ENCODE data around the gene APLP2.
"Not testable (repeated sequence)": the region's sequence is repeated elsewhere in the genome, so short reads cannot be mapped to it uniquely, and the experiment has no call there.

APLP2 gene

DNA sequence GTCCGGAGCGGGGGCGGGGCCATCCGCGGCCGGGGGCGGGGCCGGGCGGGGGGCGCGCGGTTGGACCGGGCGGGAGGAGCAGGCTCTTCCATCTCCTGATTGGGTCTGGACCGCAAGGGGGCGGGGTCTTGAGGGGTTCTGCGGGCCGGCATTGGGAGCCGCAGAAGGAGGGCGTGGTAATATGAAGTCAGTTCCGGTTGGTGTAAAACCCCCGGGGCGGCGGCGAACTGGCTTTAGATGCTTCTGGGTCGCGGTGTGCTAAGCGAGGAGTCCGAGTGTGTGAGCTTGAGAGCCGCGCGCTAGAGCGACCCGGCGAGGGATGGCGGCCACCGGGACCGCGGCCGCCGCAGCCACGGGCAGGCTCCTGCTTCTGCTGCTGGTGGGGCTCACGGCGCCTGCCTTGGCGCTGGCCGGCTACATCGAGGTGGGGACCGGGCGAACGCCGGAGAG is at the start of gene APLP2:
Gene APLP2, plus strand, starts transcription at position 236 of the 450 bp plus-strand sequence. Its CDS starts 84 bp downstream, at position 320.
- DNase-seq (ENCODE audit: low read depth in 2 of 2) = peak; percentile 95 to 97

DNA sequence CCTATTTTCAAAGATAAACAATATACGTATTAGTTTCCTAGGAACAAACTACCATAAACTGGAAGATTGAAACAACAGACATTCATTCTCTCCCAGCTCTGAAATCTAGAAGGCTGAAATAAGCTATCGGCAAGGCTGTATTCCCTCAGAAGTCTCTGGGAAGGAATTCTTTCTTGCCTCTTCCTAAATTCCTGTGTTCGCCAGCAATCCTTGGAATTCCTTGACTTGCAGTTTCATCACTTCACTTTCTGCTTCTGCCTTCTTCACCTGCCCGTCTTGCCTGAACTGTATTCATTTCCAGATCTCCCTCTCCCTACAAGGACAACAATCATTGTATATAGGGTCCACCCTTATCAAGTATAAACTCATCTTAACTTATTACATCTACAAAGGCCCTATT is 49.4 kb upstream of the APLP2 start:
- DNase-seq (ENCODE audit: low read depth in 2 of 2) = peak in 1 of 2 experiments; percentile 40

DNA sequence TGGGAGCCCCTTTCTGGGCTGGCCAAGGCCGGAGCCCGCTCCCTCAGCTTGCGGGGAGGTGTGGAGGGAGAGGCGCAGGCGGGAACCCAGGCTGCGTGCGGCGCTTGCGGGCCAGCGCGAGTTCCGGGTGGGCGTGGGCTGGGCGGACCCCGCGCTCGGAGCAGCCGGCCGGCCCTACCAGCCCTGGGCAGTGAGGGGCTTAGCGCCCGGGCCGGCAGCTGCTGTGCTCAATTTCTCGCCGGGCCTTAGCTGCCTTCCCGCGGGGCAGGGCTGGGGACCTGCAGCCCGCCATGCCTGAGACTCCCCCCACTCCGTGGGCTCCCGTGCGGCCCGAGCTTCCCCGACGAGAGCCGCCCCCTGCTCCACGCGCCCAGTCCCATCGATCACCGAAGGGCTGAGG is 48.1 kb upstream of the APLP2 start:
- DNase-seq (ENCODE audit: low read depth in 2 of 2) = not testable (repeated sequence)

DNA sequence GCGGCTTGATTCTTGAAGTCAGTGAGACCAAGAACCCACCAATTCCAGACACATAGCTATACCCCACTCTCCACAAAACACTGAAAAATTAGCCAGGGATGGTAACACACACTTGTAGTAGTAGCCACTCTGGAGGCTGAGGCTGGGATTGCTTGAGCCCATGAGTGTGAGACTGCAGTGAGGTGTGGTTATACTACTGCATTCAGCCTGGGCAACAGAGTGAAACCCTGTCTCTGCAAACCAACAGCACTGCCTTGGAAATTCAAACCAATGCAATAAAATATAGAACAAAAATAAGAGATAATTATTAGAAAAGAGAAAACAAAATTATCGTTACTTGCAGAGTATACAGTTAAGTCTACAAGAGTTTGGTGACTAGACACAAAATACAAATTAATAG is 46.9 kb upstream of the APLP2 start:
- DNase-seq (ENCODE audit: low read depth in 2 of 2) = no peak

DNA sequence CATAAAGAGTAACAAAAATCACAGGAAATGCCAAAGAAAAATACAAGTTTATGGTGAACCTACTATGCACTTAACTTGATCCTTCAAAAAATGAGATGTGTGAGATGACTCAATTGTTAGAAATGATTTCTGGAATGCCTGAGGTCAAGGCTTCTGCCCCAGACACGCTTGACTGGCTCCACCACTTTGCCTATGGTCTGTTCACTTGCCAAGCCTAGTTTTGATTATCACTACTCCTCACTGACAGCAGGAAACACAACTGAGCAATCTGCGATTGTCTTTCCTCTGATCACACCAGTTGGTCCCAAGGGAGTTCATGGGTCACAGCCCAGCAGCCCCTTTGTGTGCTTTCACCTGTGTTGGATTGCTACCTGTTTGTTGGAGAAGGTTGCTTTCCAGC is 46.5 kb upstream of the APLP2 start:
- DNase-seq (ENCODE audit: low read depth in 2 of 2) = peak in 1 of 2 experiments; percentile 41

DNA sequence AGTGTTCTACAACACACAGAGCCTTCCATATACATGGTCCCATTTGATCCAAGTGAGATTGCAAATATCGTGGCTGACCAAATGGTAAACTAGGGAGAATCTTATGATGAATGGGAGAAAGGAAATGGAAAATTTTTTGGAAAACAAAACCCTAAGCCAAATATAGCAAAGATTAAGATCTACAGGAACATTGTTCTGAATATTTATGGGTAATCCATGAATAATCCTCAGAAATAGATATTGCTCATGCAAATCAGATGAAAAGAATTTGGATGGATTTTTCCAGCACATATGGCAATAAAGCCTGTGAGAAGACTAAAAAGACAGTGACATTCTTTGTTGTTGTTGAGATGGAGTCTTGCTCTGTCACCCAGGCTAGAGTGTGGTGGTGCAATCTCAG is 45.3 kb upstream of the APLP2 start:
- DNase-seq (ENCODE audit: low read depth in 2 of 2) = no peak

DNA sequence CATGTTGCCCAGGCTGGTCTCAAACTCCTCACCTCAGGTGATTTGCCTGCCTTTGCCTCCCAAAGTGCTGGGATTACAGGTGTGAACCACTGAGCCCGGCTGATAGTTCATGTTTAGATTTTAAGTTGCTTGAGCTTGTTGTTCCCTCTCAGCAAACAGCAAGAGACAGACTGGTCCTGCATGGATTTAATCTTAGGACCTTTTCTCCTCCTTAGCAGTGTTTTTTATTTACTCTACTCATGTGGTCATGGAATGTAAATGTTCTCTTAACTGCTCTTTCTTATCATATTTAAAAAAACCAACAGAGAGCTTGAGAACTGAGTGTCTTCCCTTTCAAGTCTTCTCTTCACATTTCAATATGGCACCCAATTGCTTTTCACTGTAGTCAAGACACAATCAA is 44.3 kb upstream of the APLP2 start:
- DNase-seq (ENCODE audit: low read depth in 2 of 2) = no peak

DNA sequence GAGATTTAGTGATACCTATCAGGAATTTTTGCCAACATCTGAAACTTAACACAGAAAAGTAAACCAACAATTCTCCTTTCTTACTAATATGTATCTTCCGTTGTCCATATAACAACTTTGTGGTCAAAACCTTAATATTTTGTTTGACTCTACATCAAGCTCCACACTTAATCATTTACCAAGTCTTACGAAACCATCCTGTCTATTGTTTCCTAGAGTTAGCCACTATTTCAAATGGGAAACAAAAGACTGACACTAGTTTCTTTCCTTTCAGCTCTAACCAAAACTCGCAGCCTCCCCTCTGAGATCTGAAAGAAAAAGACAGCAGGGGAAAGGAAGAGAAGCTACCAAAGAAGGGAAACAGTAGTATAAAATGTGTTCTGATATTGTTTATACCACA is 40.6 kb upstream of the APLP2 start:
- no peak for DNase-seq (ENCODE audit: low read depth in 2 of 2)

DNA sequence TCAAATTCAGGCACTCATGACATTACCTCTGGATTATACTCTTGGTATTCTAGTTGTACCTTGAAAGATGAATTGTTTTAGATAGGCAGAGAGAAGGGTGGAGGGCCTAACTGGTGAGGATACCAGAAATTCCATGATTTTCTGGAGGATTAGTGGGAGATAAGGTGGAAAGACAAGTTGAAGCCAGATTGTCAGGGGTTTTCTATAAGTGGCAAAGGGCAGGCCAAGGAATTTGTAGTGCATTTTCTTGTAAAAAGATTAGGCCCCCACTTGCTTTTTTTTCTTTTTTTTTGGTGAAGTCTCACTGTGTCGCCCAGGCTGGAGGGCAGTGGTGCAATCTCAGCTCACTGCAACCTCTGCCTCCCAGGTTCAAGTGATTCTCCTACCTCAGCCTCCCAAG is 38.6 kb upstream of the APLP2 start:
- no peak for DNase-seq (ENCODE audit: low read depth in 2 of 2)

DNA sequence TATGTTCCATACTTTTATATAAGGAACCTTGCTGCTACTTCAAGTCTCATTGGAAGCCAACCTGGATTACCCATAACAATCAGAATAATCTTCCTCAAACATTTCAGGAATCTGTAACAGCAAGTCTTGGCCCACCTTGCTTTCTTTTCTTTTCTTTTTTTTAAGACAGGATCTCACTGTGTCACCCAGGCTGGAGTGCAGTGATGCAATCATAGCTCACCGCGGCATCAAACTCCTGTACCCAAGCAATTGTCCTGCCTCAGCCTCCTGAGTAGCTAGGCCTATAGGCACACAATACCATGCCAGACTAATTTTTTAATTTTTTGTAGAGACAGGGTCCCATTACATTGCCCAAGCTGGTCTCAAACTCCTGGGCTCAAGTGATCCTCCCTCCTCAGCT is 37.7 kb upstream of the APLP2 start:
- no peak for DNase-seq (ENCODE audit: low read depth in 2 of 2)

DNA sequence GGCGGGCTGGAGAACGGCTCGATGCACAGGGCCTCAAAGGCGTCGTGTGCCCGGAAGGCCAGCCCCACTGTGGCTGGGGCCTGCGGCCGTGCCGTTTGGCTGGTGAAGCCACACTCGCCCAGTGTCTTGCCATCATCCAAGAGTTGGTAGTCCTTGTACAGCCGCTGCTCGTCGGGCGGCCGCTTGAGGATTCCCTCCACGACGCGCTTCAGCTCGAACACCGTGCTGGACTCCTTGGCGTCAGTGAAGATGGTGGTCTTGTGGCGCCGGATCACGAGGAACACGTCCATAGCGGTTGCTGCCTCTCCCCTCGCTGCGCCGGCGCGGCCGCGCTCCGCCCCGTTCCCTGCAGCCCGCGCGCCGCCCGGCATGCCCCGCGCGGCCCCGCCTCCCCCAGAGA is 36.8 kb upstream of the APLP2 start:
- DNase-seq (ENCODE audit: low read depth in 2 of 2) = no peak

DNA sequence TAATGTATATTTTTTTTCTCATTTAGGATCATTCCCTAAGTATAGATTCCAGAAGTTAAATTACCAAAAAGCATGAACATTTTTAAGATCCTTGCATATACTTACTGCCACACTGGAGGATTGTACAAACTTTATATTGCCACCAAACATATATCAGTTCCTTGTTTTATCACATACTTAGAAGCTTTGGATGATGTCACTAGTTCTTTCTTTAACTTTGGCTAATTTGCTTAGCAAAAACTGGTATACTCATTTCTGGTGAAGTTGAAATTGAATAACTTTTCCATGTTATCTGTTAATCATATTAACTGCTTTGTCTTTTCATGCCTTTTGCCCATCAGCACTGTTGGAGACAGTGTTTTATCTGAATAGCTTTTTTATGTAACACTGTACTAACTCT is 35.5 kb upstream of the APLP2 start:
- DNase-seq (ENCODE audit: low read depth in 2 of 2) = no peak

DNA sequence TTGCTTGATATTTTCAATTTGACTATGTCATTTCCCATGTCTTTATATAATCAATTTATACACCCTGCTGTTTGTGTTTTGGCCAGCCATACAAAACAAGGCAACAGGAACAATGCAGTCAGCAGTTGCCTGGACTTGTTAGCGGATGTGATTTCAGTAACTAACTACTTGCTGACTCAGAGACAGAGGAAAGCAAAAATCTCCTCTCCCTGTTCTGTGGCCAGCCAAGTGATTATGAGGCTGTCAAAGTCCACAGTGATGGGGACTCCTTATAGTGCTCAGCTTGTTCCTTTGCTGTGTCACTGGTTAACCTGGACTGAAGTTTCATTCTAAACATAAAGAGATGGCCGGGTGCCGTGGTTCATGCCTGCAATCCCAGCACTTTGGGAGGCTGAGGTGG is 32.6 kb upstream of the APLP2 start:
- DNase-seq (ENCODE audit: low read depth in 2 of 2) = no peak

DNA sequence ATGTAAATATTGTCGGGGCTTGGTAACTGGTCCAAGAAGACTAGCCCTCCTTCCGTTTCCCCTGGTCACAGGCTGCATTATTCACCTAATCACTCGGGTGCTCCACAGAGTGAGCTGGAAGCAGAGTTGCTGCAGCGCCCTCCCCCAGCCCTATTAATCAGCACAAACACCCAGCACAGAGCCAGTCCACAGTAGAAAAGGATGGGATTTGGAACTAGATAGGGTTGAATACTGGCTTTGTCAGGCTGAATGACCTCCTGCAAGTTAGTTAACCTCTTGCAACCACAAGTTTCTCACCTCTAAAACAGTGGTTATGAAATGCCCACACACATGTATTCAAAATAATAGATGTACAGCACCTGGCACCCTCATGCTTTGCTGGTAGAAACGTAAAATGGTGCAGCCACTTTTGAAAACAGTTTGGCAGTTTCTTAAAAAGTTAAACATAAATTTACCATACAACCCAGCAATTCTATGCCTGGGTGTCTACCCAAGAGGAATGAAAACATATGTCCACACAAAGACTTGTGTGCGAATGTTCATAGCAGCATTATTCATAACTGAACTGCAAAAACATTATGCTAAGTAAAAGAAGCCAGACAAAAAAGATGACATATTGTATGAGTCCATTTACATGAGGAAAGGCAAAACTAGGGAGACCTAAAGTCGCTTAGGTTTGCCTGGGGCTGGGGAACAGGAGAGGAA is 31.7 kb upstream of the APLP2 start:
- DNase-seq (ENCODE audit: low read depth in 2 of 2) = no peak

DNA sequence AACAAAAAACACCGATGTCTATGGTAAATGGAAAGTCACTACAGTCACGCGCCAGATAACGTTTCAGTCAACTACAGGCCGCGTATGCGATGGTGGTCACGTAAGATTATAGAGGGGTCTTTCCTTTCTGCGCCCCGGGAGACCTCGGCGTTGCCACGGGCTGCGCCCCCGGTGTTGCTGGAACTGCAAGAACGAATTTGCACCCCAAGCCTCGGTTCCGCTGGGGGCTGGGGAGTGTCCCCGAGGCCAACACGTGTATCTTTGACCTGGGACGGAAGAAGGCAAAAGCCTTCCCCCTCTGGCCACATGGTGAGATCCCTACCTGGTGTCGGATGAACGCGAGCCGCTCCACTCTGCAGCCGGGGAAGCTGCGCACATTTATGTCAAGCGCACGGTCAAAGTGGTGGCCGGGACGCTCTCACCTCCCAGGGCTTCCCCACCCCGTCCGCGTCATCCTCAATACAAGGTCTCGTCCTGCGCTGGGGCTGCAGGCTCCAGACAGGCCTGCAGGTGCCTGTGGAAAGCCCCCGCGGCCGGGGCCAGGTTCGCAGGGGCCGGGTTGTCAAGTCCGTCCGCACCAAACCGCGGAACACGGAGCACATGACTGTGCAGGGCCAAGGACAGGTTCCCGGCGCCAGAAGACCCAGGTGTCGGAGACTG is 29.3 kb upstream of the APLP2 start:
- DNase-seq (ENCODE audit: low read depth in 2 of 2) = no peak

DNA sequence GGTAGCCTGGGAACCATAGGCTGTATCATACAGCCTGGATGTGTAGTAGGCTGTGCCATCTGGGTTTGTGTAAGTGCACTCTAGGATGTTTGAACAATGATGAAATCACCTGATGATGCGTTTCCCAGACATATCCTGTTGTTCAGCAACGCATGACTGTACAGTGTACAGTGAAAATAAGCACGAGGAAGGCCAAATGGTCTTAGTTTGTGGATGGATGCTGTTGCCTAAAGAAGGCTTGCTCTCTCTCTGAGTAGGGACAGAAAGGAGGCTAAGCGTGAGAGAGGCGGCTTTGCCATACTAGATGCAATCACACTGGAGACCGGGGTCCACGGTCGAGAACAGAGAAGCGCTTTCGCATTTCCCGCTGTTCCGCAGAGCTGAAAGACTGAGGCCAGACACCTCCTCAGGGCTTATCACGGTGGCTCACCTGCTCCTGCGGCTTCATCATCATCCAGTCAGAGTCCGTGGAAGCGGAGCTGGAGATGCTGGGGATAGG is 27.6 kb upstream of the APLP2 start:
- peak; percentile 76 to 77 for DNase-seq (ENCODE audit: low read depth in 2 of 2)

DNA sequence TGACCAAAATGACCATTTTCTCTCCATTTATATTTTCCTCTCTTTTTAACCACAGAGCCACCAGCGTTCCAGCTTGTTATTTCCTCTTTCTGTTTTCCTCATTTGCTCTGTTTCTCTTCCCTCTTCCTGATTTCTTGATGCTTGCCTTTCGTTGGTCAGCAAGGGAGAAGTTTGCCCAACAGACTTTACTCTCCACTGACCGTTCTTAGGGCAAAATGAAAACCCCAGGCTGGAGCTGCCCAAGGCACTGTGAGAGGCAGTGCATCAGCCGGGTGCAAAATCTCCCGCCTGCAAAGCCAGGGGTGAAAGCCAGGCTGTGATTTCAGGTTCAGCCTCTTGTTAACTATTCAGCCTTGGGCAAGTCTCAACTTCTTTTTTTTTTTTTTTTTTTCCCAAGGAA is 26.1 kb upstream of the APLP2 start:
- no peak for DNase-seq (ENCODE audit: low read depth in 2 of 2)

DNA sequence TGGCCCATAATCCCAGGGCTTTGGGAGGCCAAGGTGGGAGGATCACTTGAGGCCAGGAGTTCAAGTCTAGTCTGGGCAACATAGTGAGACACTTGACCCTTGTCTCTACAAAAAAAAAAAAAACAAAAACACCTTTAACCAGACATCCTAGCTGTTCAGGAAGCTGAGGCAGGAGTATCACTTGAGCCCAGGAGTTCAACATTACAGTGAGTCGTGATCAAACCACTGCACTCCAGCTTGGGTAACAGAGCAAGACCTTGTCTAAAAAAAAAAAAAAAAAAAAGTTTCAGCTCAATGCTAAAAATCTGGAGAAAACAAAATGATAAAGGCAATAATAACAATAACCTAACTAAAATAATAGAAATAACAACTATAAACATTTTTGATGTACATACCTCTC is 22.6 kb upstream of the APLP2 start:
- no peak for DNase-seq (ENCODE audit: low read depth in 2 of 2)

DNA sequence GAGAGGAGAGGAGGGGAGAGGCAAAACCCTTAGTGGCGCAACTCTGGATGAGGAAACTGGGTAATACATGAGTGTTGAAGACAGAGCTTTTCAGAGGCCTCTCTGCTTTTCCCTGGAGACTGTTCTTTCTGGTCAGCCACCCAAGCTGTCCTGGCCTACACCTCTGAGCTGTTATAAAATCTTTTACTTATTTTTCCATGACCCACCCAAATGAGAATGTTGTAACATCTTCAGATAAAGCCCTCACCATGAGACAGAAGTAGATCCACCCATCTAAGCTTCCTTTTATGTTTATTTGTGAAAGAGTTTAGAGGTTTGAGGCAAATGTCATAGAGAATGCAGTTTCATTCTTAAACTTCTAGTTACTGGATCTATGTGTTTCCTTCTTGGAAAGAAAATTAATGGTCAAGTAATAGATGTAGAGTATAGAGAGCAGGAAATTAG is 20.3 kb upstream of the APLP2 start:
- no peak for DNase-seq (ENCODE audit: low read depth in 2 of 2)

DNA sequence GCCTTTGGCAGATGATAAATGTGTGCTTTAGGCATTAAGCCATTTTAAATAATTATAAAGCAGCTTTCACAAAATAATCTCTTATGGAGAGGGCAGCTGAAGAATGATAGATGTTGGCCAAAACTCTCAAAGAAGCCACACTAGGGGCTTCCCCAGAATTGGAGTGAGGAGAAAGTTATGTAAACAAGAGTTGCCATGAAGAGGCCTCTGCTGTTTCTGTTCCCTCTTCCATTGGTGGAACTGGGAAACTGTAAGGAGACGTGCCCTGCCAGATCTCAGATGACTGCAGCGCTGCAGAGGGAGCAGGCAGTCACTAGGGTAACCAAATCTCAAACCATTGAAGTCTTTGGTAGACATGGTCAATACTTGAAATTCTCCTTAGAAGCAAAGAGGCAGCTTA is 19.4 kb upstream of the APLP2 start:
- no peak for DNase-seq (ENCODE audit: low read depth in 2 of 2)

DNA sequence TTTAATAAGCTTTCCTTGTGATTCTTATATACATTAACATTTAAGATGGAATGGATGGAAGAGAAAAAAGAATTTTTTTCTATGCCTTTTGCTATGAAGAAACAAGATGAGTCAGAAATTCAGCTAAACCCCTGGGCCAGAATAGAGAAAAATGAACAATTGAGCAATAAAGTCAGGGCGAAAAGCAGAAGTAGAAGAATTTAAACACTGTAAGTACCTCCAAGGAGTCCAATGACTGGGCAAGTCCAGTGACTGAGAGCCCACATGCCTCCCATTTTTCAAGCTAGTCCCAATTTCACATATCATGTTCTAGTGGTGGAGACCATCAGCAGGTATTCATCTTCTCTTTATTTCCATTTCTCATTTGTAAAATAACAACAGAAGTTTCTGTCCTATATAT is 18.6 kb upstream of the APLP2 start:
- DNase-seq (ENCODE audit: low read depth in 2 of 2) = no peak

DNA sequence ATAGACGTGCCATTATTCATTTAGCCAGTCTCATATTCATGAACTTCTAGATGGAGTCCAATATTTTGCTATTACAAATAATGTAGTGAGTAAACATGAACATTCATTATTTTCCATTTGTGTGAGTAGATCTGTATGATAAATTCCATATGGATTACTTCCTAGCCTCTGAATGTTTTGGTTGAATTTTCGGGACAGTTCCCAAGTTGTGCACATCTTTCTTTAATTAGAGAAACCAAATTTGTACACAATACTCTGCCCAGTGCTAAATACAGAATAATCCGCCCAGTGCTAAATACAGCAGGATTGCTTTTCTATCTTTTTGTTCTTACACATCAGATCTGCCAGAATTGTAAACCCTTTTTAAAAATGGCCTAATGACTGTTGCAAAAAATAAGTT is 17.1 kb upstream of the APLP2 start:
- DNase-seq (ENCODE audit: low read depth in 2 of 2) = peak; percentile 74 to 75

DNA sequence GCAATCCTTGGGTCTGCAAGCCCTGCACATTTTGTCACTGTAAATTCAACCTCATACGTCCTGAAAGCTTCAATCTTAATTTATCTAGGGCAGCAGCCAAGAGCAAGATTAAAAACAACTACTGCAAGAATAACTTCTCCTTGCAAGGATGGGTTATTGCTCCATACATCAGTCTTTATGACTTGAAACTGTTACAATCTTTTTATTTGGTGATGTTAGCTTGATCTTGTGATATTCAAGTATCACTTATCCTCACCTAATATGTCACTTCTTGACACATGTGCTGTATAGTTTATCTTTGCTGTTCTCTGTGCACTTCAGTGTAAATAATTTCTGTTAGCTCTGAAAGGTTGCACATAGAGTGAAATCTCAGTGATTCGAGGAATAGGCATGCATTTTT is 14.7 kb upstream of the APLP2 start:
- no peak for DNase-seq (ENCODE audit: low read depth in 2 of 2)
